Hindlimb muscle (tissue), 1 donor: ENCODE results near the gene KISS1R. TPM values are rescaled to one million over a fixed set of nuclear protein-coding genes. Genes with fewer than 3 reads are reported as not detected.
"Not testable (repeated sequence)": the region's sequence is repeated elsewhere in the genome, so short reads cannot be mapped to it uniquely, and the experiment has no call there.

ENCODE experiments used
- DNase-seq: peaks from one replicate; pipeline ENCODE4 v3.0.0-alpha.2; 2013
- polyA plus RNA-seq: library from polyadenylated mRNA; unstranded; fragments of 120-200 nt; gene quantifications from one replicate; pipeline ENCODE4 v1.2.1, GENCODE V29; 2013; ENCODE audit not compliant: insufficient read length

The KISS1R gene
- polyA plus RNA-seq, 1 donor, result not detected

- no peak for DNase-seq
Observed at GRCh38 chr19:954672-955494, 37.8 kb downstream of the KISS1R start.

DNA sequence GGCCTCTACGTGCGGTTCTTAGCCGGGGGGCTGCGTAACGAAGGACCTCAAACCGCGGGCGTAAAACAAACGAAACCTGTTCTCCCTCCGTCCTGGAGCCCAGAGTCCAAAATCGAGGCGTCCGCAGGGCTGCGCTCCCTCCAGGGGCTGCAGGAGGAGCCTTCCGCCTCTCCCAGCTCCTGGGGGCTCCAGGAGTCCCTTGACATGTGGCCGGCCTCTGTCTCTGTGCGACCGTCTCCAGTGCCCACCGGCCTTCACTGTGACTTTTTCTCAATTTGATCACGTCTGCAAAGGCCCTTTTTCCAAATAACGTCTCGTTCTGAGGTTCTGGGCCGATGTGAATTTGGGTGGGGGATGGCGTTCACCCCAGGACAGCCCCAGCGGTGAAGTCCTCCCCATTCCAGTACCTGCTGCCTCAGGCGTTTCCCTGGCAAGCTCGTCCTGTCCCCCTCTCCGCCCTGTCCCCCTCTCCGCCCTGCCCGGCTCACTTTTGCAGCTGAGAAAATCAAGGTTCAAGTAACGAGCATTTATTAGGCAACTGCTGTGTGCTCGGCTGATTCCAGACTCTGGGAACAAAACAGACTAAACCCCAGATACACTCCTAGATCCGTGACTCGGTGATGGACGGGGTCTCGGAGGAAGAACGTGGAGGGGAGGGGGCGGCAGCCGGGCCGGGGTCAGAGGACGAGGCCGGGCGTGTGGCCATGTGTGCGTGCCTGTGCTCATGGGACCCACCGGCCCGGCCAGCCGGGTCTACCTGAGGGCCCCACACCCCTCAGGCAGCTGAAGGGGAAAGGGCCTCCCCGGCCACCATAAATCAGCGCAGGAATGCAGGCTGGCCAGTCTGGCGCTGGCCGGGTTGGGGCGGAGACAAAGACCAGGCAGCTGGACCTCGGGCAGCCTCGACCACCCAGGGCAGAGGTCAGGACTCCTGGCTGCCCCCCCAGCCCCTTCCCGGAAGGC is 39.0 kb downstream of the KISS1R start:
- DNase-seq, result no peak

- no peak for DNase-seq
Observed at GRCh38 chr19:956766-957440, 39.8 kb downstream of the KISS1R start.

GRCh38 chr19:957578-957977 is 40.4 kb downstream of the KISS1R start:
- DNase-seq, result not testable (repeated sequence)

DNA sequence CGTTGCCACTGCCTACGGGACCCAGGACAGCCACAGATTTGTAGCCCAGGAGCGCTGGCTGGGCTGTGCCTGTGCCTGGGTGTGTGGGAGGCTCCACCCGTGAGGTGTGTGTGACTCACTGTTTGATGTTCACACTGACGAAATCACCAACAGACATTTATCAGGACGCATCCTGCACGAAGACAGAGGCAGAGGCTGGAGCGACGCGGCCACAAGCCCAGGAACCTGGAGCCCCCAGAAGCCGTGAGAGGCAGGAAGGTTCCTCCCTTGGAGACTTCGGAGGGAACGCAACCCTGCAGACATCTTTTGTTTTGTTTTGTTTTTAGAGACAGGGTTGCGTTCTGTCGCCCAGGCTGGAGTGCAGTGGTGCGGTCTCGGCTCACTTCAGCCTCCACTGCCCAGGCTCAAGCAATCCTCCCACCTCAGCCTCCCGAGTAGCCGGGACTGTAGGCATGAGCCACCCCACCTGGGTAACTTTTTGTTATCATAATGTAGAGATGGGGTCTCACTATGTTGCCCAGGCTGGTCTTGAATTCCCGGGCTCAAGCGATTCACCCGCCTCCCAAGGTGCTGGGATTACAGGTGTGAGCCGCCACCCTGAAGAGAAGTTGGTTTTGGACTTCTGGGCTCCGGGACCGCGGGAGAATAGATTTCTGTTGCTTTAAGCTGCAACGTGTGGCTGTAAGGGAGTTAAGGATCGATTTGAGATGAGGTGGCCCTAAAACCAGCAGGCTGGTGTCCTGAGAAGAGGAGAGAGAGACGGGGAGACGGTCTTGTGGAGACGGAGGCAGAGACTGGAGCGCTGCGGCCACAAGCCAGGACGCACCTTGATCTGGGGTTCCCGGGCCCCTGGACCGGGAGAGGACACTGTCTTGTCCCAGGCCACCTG is 42.1 kb downstream of the KISS1R start:
- DNase-seq, result no peak

GRCh38 chr19:960020-960419 is 42.9 kb downstream of the KISS1R start:
- no peak for DNase-seq

DNA sequence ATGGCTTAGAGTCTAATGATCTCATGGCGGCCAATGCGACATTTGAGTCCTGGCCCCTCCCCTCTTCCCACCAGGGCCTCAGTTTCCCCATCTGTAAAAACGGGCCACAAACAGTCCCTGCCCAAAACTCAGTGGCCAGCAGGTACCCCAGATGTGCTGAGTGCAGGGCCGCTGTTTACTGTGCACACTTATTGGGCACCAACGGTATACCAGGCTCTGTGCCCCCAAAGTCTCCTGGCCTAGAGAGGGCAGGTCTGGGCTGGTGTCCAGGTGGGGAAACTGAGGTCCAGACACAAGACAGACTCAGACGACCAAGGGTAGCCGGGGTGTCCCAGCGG is 43.4 kb downstream of the KISS1R start:
- no peak for DNase-seq

DNA sequence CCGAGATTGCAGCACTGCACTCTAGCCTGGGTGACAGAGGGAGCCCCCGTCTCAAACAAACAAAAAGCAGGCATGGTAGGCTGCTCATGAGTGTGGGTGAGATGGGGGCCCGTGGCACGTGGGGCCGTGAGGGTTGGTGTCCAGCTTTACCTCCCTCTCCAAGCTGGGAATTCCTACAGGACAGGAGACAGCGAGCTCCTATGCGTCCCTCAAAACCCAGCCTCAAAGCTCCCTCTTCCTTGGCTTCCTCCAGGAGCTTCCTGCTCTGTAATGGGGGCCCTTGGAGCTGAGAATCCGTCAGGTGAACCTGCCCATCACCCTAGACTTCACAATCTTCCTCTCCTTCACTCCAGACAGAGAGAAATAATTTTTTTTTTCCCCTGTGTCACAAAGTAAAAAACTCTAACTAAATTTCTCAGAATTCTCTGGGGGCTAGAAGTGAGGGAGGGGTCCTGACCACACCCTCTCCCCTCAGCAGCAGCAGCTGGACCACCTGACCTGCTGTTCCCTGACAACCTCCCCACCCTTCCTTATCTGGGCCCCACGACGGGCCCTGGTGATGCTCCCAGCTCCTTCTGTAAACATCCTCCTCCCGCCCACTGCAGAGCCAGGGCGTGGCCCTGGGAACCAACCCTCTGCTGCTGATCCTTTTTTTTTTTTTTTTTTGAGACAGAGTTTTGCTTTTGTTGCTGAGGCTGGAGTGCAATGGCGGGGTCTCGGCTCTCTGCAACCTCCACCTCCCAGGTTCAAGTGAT is 44.9 kb downstream of the KISS1R start:
- DNase-seq, result no peak

DNA sequence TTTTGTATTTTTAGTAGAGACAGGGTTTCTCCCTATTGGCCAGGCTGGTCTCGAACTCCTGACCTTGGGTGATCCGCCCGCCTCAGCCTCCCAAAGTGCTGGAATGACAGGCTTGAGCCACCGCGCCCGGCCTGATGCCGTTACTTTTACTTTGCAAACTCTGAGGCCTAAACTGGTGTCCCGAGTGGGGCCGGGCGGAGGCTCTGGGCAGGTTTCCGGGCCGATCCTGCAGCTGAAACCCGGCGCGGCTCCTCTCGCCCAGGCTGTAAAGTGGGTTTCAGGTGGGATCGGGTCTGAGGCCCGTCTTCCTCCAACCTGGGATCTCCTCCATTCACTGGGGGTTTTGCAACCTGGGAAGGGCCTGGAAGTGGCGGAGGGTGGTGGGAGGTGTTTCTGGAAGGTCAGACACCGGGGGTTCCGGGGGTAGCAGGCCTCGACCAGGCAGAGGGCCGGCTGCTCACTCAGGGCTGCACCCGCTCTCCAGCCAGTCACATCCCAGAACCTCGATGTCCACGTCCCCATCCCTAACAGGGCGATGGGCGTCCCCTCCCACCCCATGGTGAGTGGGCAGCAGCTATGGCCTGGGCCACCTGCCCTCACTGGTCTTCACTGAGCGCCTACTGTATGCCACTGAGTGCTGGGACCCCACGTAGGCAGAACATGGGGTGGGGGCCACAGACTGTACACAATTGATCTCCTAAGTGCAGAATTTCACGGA is 45.7 kb downstream of the KISS1R start:
- no peak for DNase-seq

GRCh38 chr19:963486-963951 is 46.4 kb downstream of the KISS1R start:
- DNase-seq, result no peak

DNA sequence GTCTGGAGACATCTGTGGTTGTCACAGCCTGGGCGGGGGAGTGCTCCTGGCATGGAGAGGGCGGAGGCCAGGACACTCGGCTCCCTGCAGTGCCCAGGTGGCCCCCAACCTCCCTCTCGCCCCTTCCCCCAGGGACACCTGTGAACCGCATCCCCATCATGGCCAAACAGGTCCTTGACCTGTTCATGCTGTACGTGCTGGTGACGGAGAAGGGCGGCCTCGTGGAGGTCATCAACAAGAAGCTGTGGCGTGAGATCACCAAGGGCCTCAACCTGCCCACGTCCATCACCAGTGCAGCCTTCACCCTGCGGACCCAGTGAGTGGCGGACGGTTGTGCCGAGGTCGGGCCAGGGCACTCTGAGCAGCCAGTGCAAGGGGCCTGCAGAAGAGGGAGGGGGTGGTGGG is 47.0 kb downstream of the KISS1R start:
- no peak for DNase-seq

DNA sequence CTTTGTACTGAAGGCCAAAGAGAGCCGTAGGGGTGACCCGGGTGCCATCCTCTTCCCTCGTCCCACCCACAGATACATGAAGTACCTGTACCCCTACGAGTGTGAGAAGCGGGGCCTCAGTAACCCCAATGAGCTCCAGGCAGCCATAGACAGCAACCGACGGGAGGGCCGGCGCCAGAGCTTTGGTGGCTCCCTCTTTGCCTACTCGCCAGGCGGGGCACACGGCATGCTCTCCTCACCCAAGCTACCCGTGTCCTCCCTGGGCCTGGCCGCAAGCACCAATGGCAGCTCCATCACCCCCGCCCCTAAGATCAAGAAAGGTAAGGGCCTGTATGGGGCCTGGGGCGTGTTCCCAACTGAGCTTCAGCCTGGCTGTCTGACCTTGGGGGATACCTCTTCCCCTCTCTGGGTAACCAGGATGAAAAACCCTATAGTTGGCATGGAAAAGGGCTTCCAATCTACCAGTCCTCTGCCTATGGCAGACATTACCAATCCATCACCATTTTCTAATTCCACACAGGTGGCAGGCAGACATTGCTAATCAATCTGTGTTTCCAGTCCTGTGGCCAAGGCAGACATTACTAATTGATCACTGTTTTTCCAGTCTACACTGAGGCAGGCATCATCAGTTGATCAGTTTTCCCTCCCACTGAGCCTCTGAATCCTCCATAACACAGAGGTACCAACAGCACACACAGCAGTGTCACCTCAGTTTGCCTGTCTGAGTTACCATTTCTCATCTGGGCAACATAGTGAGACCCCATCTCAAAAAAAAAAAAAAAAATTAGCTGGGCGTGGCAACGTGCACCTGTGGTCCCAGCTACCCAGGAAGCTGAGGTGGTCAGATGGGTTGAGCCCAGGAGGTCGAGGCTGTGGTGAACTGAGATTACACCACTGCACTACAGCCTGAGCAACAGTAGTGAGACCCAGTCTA is 47.9 kb downstream of the KISS1R start:
- DNase-seq, result no peak

DNA sequence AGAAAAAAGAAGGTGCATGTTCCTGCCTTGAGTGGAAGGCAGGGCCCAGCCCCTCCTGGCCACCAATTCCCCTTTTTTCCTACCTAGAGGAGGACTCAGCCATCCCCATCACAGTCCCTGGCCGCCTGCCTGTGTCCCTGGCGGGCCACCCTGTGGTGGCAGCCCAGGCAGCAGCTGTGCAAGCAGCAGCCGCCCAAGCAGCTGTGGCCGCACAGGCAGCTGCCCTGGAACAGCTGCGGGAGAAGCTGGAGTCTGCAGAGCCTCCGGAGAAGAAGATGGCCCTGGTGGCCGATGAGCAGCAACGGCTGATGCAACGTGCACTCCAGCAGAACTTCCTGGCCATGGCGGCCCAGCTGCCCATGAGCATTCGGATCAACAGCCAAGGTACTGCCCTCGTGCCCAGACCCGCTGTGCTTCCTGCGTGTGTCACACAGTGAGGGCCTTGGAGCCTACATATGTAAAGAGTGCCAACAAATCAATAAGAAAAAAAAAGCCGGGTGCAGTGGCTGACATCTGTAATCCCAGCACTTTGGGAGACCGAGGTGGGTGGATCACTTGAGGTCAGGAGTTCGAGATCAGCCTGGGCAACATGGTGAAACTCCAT is 49.5 kb downstream of the KISS1R start:
- DNase-seq, result no peak

Other genes starting within 250 kb of the KISS1R start
- 17.9 TPM for gene FSTL3, start 240.9 kb upstream of the KISS1R start, polyA plus RNA-seq
- 0.32 TPM for gene PRSS57, start 221.9 kb upstream of the KISS1R start, polyA plus RNA-seq
- gene PALM, start 208.4 kb upstream of the KISS1R start, polyA plus RNA-seq, result 47.0 TPM
- 0.21 TPM for gene MISP, start 166.2 kb upstream of the KISS1R start, polyA plus RNA-seq
- gene PTBP1, start 119.9 kb upstream of the KISS1R start, polyA plus RNA-seq, result 127 TPM
- not detected for gene PLPPR3, start 95.4 kb upstream of the KISS1R start, polyA plus RNA-seq
- gene AZU1, start 89.5 kb upstream of the KISS1R start, polyA plus RNA-seq, result 3.2 TPM
- 6.1 TPM for gene PRTN3, start 76.3 kb upstream of the KISS1R start, polyA plus RNA-seq
- 0.89 TPM for gene ELANE, start 65.0 kb upstream of the KISS1R start, polyA plus RNA-seq
- 4.1 TPM for gene CFD, start 57.7 kb upstream of the KISS1R start, polyA plus RNA-seq
- gene MED16, start 24.1 kb upstream of the KISS1R start, polyA plus RNA-seq, result 49.8 TPM
- gene RNU6-9, start 23.8 kb upstream of the KISS1R start, polyA plus RNA-seq, result not detected
- 28.6 TPM for gene R3HDM4, start 4.1 kb upstream of the KISS1R start, polyA plus RNA-seq
- 17.3 TPM for gene ARID3A, start 8.7 kb downstream of the KISS1R start, polyA plus RNA-seq
- gene WDR18, start 67.0 kb downstream of the KISS1R start, polyA plus RNA-seq, result 39.3 TPM
- gene GRIN3B, start 83.1 kb downstream of the KISS1R start, polyA plus RNA-seq, result 0.22 TPM
- gene TMEM259, start 103.8 kb downstream of the KISS1R start, polyA plus RNA-seq, result 94.8 TPM
- not detected for gene RNU6-2, start 104.2 kb downstream of the KISS1R start, polyA plus RNA-seq
- 58.2 TPM for gene CNN2, start 109.3 kb downstream of the KISS1R start, polyA plus RNA-seq
- gene ABCA7, start 122.8 kb downstream of the KISS1R start, polyA plus RNA-seq, result 27.8 TPM
- 9.8 TPM for gene ARHGAP45, start 149.8 kb downstream of the KISS1R start, polyA plus RNA-seq
- gene POLR2E, start 178.0 kb downstream of the KISS1R start, polyA plus RNA-seq, result 121 TPM
- gene GPX4, start 186.7 kb downstream of the KISS1R start, polyA plus RNA-seq, result 152 TPM